A549 treated with CpdA at 1 μM for 4 hours (cell line): ENCODE results near the gene PSMA1. TPM values are rescaled to one million over a fixed set of nuclear protein-coding genes. Genes with fewer than 3 reads are reported as not detected.

Experiments
- total RNA-seq: library from RNA; stranded (reverse); fragments of 200-300 nt; extraction: Qiagen RNA extraction; gene quantifications from 5 replicates; pipeline ENCODE4 v1.2.3, GENCODE V29; 2022; ENCODE audit warnings: low read depth

Gene PSMA1
- total RNA-seq = 183 to 215 TPM (median 189 TPM) in 5 replicates

DNA sequence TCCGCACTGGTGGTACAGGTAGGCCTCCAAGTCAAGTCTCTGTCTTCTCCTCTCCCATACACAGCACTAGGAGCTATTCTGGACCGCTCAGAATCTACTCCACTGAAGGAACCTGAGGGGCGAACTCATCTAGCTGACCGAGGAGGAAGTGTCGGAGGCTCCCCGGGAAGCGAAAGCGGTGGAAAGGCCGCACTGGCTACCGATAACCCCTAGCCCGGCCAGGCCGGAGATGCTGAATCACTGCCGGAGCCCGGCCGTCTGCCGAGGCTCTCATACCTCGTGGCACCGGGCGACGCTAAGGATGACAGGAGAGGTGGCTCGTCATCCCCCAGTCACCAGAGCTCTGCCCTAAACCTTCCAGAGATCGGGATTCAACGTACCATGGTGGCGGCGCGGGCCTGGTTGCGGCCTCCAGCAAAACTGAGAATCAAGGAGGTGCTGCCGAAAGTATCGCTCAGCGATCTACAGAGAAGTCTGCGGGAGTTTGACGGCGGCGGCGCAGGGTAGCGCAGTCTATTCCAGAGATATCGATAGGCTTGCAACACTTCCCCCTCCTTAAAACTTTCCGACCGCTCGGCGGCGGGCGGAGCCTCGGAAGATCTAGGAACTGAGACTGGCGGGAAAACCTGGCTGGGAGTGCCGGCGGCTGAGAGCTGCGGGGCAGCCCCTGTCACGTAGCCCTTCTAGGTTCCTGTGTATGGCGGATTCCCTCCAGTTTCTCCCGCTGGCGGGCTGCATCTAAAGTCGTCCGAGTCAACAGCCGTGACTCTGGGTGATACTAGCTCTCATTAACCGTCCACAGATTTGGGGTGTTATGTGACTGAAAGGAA is at the start of gene PSMA1:
TSS of gene PSMA1 (minus strand) at position 470 of the 830 bp plus-strand sequence. CDS start at position 383, 87 bp downstream.

DNA sequence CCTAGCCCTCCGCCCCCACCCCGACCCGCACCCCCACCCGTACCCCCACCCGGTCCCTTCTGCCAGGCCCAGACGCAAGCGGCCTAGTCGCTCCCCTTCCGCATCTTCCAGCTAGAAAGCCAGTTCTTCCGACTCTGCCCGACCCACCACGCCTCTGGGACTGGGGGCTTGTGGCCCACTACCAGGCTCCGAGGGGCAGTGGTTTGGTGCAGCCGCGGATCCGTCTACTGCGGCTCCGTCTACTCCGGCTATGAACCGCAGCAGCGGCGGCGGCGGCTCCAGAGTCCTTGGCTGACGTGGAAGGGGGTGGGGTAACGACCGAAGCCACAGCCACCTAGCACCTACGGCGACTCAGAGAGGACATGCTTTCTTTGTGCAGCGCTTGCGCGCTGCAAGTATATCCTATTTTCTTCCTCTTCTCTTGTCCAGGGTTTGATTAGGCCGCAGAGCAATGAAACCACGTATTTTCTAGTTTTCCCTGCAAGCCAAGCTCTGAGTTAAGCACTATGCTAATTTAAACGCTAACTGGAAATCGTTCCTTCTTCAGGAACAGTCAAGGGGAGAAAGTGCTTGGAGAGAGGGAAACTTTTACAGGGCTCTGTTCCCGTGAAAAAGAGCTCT is 20.5 kb downstream of the PSMA1 start, which contains the start of gene COPB1:
TSS of gene COPB1 (minus strand) at position 252 of the 621 bp plus-strand sequence. CDS start 883 bp downstream, outside the sequence.

Other genes starting within 250 kb of the PSMA1 start
- gene RRAS2, start 161.2 kb downstream of the PSMA1 start, total RNA-seq = 51.3 to 56.8 TPM (median 52.1 TPM) in 5 replicates
- gene COPB1, start 20.6 kb downstream of the PSMA1 start, total RNA-seq = 101 to 137 TPM (median 117 TPM) in 5 replicates
- 2.0 to 2.5 TPM (median 2.4 TPM) in 5 replicates for gene PDE3B, start 123.4 kb upstream of the PSMA1 start, total RNA-seq